LNCAP (cell line): ENCODE measurements around the gene S100A4.

Experiments
- CTCF ChIP-seq: fragments of 450-650 bp; IDR thresholded peaks from 2 replicates; pipeline ENCODE4 v1.5.1; 2017; ENCODE audit warnings: mild to moderate bottlenecking

Gene S100A4

GRCh38 chr1:153545067-153546055, at the start of gene S100A4:
Gene S100A4, minus strand, starts transcription at chr1:153545806. Its CDS starts 1,012 bp downstream, at chr1:153544794.
- no peak for TF ChIP-seq CTCF

- TF ChIP-seq CTCF, result no peak
These were observed 47.1 kb upstream of the S100A4 start for GRCh38 chr1:153592748-153593147.

GRCh38 chr1:153588482-153588881, 42.9 kb upstream of the S100A4 start:
- TF ChIP-seq CTCF, result no peak

- no peak for TF ChIP-seq CTCF
These were observed 41.7 kb upstream of the S100A4 start for GRCh38 chr1:153587314-153587713.

- TF ChIP-seq CTCF, result no peak
These were observed 40.7 kb upstream of the S100A4 start for GRCh38 chr1:153586347-153586746.

GRCh38 chr1:153585006-153585405, 39.4 kb upstream of the S100A4 start:
- TF ChIP-seq CTCF, result no peak

GRCh38 chr1:153583976-153584375, 38.4 kb upstream of the S100A4 start:
- no peak for TF ChIP-seq CTCF
